C4-2B (cell line): ENCODE results near the gene TUBGCP3.

Experiments
- H3K27ac ChIP-seq: fragments of 450-650 bp; 2 replicates; pipeline ENCODE4 v1.5.1; 2017
- ZFX ChIP-seq: fragments of 450-650 bp; IDR thresholded peaks from 2 replicates; pipeline ENCODE4 v1.6.1; 2017
- TF ChIP-seq, protein P1 (sequence below): fragments of 450-650 bp; conservative IDR thresholded peaks from 2 replicates; pipeline ENCODE4 v1.5.1; 2017; ENCODE audit warnings: mild to moderate bottlenecking

Gene TUBGCP3

DNA sequence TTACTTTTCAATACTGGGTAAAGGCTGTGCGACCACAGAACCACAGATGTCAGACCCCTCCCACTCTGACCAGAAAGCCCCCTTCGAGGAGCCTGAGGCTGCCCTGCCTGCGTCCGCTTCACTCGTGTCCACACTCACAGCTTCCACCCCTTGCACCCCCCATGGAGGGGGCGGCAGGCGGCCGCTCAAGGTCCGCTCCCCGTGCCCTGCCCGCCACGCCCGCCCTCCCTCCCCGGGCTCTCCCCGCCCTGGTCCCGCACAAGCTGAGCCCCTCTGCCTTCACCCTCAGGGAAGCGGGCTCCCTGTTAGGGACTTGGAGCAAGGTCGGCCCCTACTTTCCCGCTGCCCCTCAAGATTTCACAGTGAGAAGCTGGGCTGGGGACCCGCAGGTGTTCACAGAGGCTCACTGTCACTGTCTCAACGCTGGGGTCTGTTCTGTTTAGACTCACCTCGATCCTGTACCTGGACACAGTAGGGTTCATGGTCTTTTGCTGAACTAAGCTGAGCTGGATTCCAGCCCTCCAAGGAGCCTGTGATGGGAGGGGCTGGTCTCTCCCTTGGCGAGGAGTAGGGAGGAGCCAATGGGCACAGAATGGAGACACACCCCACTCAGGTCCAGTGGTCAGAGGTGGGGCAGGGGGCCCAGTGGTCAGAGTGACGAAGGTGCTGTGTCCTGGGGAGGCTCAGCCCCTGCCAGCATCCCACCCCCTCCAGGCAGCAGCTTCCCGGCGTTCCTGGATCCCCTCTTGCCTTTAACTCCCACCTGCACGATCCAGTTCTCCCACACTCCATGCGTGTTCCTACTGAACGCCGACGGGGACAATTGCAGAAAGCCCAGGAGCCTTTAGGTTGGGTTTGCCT lies 142.3 kb downstream of the TUBGCP3 start:
- no peak overlapping the region for H3K27ac ChIP-seq
- TF ChIP-seq, protein P1, sequence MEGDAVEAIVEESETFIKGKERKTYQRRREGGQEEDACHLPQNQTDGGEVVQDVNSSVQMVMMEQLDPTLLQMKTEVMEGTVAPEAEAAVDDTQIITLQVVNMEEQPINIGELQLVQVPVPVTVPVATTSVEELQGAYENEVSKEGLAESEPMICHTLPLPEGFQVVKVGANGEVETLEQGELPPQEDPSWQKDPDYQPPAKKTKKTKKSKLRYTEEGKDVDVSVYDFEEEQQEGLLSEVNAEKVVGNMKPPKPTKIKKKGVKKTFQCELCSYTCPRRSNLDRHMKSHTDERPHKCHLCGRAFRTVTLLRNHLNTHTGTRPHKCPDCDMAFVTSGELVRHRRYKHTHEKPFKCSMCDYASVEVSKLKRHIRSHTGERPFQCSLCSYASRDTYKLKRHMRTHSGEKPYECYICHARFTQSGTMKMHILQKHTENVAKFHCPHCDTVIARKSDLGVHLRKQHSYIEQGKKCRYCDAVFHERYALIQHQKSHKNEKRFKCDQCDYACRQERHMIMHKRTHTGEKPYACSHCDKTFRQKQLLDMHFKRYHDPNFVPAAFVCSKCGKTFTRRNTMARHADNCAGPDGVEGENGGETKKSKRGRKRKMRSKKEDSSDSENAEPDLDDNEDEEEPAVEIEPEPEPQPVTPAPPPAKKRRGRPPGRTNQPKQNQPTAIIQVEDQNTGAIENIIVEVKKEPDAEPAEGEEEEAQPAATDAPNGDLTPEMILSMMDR: no peak
- TF ChIP-seq ZFX: no peak

DNA sequence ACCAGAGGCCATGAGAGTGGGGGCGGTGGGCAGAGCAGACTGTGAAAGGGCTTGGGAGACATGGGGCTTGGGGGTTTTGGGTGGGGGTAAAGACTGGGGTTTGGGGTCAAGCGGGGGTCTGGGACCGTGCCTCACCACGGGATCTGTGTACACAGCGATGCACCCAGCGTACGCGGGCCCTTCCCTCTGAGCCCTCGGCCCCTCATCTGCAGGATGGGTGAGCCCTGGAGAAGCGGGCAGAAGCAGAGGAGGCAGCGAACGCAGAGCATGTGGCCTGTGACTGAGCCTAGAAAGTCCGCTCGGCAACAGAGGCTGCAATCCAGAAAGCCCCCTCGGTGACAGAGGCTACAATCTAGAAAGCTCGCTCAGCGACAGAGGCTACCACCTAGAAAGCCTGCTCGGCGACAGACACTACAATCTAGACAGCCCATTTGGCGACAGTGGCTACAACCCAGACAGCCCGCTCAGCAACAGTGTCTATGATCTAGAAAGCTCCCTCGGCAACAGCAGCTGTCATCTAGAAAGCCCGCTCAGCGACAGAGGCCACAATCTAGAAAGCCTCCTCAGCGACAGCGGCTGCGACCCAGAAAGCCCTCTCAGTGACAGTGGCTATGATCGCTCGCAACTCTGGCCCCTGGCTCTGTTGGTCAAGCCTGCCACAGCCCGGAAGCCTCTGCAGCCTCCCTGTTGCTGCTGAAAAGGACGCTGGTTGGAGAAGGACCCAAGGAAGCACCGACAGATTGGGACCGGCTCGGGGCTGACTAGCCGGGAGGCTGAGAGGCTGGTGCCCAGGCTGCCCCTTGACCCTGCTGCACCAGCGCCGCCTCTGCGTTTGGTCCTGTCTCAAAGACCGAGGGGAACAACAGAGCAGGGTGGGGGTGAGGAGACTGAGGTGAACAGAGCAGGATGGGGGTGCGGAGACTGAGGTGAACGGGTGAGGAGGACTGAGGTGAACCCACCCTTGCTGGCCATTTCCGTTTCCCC lies 143.2 kb downstream of the TUBGCP3 start:
- TF ChIP-seq ZFX: no peak
- TF ChIP-seq, protein P1: no peak
- H3K27ac ChIP-seq: no peak overlapping the region

DNA sequence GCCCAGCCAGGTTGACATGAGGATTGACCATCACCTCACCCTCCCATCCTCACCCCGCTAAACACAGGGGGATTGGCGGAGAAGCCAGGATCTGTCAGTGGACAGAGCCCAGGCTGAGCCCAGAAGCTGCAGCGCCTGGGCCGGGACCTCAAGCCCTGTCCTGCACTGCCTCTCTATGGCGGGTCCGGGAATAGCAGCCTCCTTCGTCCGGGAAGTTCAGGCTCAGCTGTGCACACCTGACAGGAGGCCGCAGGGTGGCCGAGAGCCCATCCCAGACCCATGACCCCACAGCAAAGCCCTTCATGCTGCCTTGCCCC lies 144.0 kb downstream of the TUBGCP3 start:
- H3K27ac ChIP-seq: no peak overlapping the region
- no peak for TF ChIP-seq ZFX
- TF ChIP-seq, protein P1: peak; percentile 91

DNA sequence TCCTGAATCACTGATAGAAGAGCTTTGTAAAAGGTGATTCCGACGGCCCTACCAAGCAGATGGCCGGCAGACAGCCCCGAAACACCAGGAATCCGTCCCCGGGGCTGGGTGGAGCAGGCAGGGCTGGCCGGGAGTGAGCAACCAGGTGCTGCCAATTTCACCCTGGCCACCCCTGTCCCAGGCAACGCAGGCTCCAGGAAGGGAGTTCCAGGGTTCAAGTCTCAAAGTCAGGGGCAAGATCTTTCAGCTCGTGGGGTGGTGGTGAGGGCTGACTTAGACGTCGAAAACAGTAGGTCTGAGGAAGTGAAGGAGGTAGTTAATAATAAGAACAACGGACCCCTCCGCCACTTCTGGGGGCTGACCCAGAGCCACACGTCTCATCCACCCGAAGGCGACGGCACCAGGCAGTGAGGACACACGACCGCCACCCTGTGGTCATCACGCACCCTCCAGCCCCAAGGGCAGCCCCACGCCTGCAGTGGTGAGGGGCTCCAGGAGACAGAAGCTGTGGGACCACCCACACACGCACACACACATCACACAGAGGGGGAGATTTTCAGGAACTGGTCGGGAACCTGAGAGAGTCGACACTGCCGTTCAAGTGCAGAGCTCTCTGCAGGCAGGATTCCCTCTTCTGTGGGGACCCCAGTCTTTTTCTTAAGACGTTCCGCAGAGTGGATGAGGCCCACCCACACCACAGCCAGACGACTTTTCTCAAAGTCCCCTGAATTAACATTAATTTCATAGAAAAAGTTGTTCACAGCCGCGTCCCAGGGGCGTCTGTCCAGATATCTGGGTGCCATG lies 144.6 kb downstream of the TUBGCP3 start:
- TF ChIP-seq, protein P1: no peak
- TF ChIP-seq ZFX: no peak
- no peak overlapping the region for H3K27ac ChIP-seq

DNA sequence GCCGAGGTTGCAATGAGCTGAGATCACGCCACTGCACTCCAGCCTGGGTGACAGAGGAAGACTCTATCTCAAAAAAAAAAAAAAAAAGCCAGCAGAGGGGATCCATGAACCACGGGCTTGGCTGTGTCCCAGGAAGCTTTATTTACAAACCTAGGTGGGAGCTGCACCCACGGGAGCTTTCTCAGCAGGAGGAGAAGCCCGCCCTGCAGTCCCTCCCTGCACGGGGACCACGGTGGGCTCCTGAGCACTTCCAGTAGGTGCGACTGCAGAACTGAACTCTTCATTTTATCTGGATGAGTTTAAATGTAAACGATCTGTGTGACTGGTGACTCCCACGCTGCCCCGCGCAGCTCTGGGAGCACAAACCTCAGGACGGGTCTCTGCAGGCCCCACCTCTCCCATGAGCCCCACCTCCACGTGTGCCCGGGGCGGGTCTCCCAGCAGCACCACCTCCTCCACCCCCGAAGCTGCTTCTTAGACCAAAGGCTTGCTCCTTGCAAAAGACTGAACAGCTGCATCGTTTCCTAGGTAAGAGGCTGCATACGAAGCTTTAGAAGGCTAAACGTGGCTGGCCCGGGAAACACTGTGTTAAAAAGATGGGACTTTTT lies 145.4 kb downstream of the TUBGCP3 start:
- TF ChIP-seq ZFX: no peak
- TF ChIP-seq, protein P1: no peak

DNA sequence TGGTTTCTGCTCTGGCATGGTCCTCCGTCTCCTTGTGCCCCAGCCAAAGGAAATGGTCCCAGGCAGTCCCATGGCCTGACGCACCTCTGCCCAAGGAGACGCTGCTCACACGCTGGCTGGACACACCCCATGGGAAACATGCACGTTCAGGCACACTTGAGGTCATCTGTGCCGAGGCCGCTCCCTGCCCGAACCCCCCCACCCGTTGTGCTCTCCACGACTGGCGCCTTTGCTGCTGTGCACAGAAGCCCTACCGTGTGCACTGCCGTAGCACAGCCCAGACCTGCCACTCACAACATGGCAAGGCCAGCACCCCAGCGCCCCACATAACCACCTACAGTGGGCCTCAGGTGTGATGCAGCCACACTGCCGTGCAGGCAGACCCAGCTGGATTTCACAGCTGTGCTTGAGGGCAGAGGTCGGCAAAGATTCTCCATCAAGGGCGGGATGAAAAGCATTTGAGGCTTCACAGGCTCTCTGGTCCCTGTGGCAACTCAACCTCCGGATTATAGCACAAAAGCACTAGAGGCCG lies 146.1 kb downstream of the TUBGCP3 start:
- TF ChIP-seq ZFX: no peak
- TF ChIP-seq, protein P1: no peak
- no peak overlapping the region for H3K27ac ChIP-seq

More for the DNA sequence above, 145.4 kb downstream of the TUBGCP3 start:
- no peak overlapping the region for H3K27ac ChIP-seq
